ENCODE results near the gene CUBN.
A peak's percentile ranks its signal among the peaks of the same experiment; 100 is the strongest.
"Not testable (repeated sequence)": the region's sequence is repeated elsewhere in the genome, so short reads cannot be mapped to it uniquely, and the experiment has no call there.

Gene CUBN

DNA sequence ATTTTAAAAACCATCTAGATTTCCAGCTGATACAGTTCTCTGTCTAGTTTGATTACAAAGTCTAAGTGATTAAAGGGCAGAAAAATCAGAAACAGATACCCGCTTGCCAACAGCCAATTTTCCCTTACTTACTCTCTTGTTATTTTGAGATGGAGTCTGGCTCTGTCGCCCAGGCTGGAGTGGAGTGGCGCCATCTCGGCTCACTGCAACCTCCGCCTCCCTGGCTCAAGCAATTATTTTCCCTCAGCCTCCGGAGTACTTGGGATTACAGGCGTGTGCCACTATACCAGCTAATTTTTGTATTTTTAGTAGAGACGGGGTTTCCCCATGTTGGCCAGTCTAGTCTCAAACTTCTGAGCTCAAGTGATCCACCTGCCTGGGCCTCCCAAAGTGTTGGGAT is 302.1 kb downstream of the CUBN start:
- H3K4me1 ChIP-seq (ENCODE audit: control insufficient read depth, insufficient read depth, low read length); H3K36me3 ChIP-seq (ENCODE audit: control insufficient read depth in 2 of 2, insufficient read depth in 1 of 2, low read length in 2 of 2); H3K4me3 ChIP-seq (ENCODE audit: low read depth, low read length); H3K27ac ChIP-seq (ENCODE audit: extremely low read depth, low read depth, low read length); H3K9me3 ChIP-seq (ENCODE audit: control insufficient read depth, insufficient read depth, low read depth, low read length); POLR2A ChIA-PET: not testable (repeated sequence)
- TF ChIP-seq, protein P1, sequence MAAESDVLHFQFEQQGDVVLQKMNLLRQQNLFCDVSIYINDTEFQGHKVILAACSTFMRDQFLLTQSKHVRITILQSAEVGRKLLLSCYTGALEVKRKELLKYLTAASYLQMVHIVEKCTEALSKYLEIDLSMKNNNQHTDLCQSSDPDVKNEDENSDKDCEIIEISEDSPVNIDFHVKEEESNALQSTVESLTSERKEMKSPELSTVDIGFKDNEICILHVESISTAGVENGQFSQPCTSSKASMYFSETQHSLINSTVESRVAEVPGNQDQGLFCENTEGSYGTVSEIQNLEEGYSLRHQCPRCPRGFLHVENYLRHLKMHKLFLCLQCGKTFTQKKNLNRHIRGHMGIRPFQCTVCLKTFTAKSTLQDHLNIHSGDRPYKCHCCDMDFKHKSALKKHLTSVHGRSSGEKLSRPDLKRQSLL (tag by site-specific recombination; IDR thresholded peaks at IDR 0.05), result peak; percentile 81
- CTCF ChIA-PET, result interaction anchor here (0.6 to 1.8 kb wide), 26 partner anchors 9 to 1507 kb away, joined by 3 to 10 read pairs (median 3); partner anchors contain the start of gene RSU1

- ChIA-PET POLR2A (no interaction called here), CTCF (interaction anchor here (0.7 kb wide), 1 partner anchor 667 kb away, joined by 3 read pairs; no protein-coding TSS in a partner anchor)
Observed at GRCh38 chr10:16822726-16823360, 306.8 kb downstream of the CUBN start.

GRCh38 chr10:16822027-16822426 is 307.6 kb downstream of the CUBN start:
- ChIA-PET POLR2A (no interaction called here), CTCF (interaction anchor here (0.6 to 2.4 kb wide), 4 partner anchors 12 to 610 kb away, joined by 3 to 5 read pairs (median 3); no protein-coding TSS in a partner anchor)
- no peak overlapping the region for H3K4me3 ChIP-seq (ENCODE audit: low read depth, low read length)
- H3K36me3 ChIP-seq (ENCODE audit: control insufficient read depth in 2 of 2, insufficient read depth in 1 of 2, low read length in 2 of 2), result no peaks in the 10 kb centered on the region
- H3K9me3 ChIP-seq (ENCODE audit: control insufficient read depth, insufficient read depth, low read depth, low read length), result no peaks in the 10 kb centered on the region
- H3K27ac ChIP-seq (ENCODE audit: extremely low read depth, low read depth, low read length), result no peak overlapping the region
- TF ChIP-seq ZNF184 (tag by site-specific recombination; IDR thresholded peaks at IDR 0.05), result no peak
- peak; percentile 67; the same call in 1 of the 2 replicates for TF ChIP-seq ZNF707 (tag by site-specific recombination; IDR thresholded peaks at IDR 0.05)
- H3K4me1 ChIP-seq (ENCODE audit: control insufficient read depth, insufficient read depth, low read length), result no peaks in the 10 kb centered on the region; the same call in 1 of the 2 replicates

More at GRCh38 chr10:16822726-16823360, 306.8 kb downstream of the CUBN start:
- Histone ChIP-seq H3K27ac (ENCODE audit: extremely low read depth, low read depth, low read length) (no peak overlapping the region), H3K4me1 (ENCODE audit: control insufficient read depth, insufficient read depth, low read length) (no peaks in the 10 kb centered on the region; the same call in 1 of the 2 replicates), H3K36me3 (ENCODE audit: control insufficient read depth in 2 of 2, insufficient read depth in 1 of 2, low read length in 2 of 2) (no peaks in the 10 kb centered on the region), H3K4me3 (ENCODE audit: low read depth, low read length) (no peak overlapping the region), H3K9me3 (ENCODE audit: control insufficient read depth, insufficient read depth, low read depth, low read length) (no peaks in the 10 kb centered on the region)
- peak; percentile 92 for TF ChIP-seq ZNF585B (tag by site-specific recombination; IDR thresholded peaks at IDR 0.05)
- peak; percentile 71 for TF ChIP-seq SETDB1 (IDR thresholded peaks at IDR 0.05; ENCODE audit: insufficient read length, low read length)
- no peak for TF ChIP-seq SP7 (tag by site-specific recombination; IDR thresholded peaks at IDR 0.05)

GRCh38 chr10:16820421-16820820 is 309.2 kb downstream of the CUBN start:
- CTCF ChIA-PET, result interaction anchor here (0.6 to 2.4 kb wide), 3 partner anchors 11 to 948 kb away, joined by 3 to 5 read pairs (median 3); no protein-coding TSS in a partner anchor
- TF ChIP-seq GFI1B (tag by site-specific recombination; IDR thresholded peaks at IDR 0.05), result no peak
- TF ChIP-seq ZNF558 (tag by site-specific recombination; IDR thresholded peaks at IDR 0.05), result no peak
- TF ChIP-seq ZNF138 (tag by site-specific recombination; IDR thresholded peaks at IDR 0.05; ENCODE audit: borderline replicate concordance), result no peak
- TF ChIP-seq CTCF (tag by site-specific recombination; IDR thresholded peaks at IDR 0.05), result no peak
- no peak for TF ChIP-seq KLF17 (tag by site-specific recombination; IDR thresholded peaks at IDR 0.05)
- TF ChIP-seq ZFP41 (tag by site-specific recombination; IDR thresholded peaks at IDR 0.05; ENCODE audit: borderline replicate concordance), result no peak
- TF ChIP-seq ZNF521 (tag by site-specific recombination; IDR thresholded peaks at IDR 0.05), result no peak
- TF ChIP-seq, protein P2, sequence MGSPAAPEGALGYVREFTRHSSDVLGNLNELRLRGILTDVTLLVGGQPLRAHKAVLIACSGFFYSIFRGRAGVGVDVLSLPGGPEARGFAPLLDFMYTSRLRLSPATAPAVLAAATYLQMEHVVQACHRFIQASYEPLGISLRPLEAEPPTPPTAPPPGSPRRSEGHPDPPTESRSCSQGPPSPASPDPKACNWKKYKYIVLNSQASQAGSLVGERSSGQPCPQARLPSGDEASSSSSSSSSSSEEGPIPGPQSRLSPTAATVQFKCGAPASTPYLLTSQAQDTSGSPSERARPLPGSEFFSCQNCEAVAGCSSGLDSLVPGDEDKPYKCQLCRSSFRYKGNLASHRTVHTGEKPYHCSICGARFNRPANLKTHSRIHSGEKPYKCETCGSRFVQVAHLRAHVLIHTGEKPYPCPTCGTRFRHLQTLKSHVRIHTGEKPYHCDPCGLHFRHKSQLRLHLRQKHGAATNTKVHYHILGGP (tag by site-specific recombination; IDR thresholded peaks at IDR 0.05), result no peak
- no peak for TF ChIP-seq ZNF157 (tag by site-specific recombination; IDR thresholded peaks at IDR 0.05)
- TF ChIP-seq ZBTB48 (tag by site-specific recombination; IDR thresholded peaks at IDR 0.05), result no peak

More at GRCh38 chr10:16820421-16820820, 309.2 kb downstream of the CUBN start:
- no peaks in the 10 kb centered on the region for H3K36me3 ChIP-seq (ENCODE audit: control insufficient read depth in 2 of 2, insufficient read depth in 1 of 2, low read length in 2 of 2)
- H3K27ac ChIP-seq (ENCODE audit: extremely low read depth, low read depth, low read length), result no peak overlapping the region
- H3K9me3 ChIP-seq (ENCODE audit: control insufficient read depth, insufficient read depth, low read depth, low read length), result no peaks in the 10 kb centered on the region
- no peak overlapping the region for H3K4me3 ChIP-seq (ENCODE audit: low read depth, low read length)
- H3K4me1 ChIP-seq (ENCODE audit: control insufficient read depth, insufficient read depth, low read length), result peaks cover 3% of the 10 kb centered on the region
- POLR2A ChIA-PET, result no interaction called here
